Body of pancreas (tissue), 4 donors: ENCODE results near the gene ZNF888. TPM values are rescaled to one million over a fixed set of nuclear protein-coding genes. Genes with fewer than 3 reads are reported as not detected.
"Not testable (repeated sequence)": the region's sequence is repeated elsewhere in the genome, so short reads cannot be mapped to it uniquely, and the experiment has no call there.

ENCODE experiments used
- ATAC-seq: fragments of 150-250 bp; one replicate; pipeline ENCODE4 v1.9.1; 2016
- DNase-seq, 4 donors: peaks; one replicate each; pipeline ENCODE4 v3.0.0-alpha.2; 2019
- H3K27ac ChIP-seq, 4 donors: fragments of 200-600 bp; sonication (generic); 1 replicate in 3 of 4; 2 replicates in 1 of 4; pipeline versions ENCODE4 v1.5.1 to v1.6.1; 2016 to 2019; ENCODE audit warnings: mild to moderate bottlenecking in 1 of 4, mixed read lengths in 1 of 4, moderate library complexity in 1 of 4
- H3K27me3 ChIP-seq, 2 donors: fragments of 200-600 bp; sonication (generic); one replicate each; pipeline ENCODE4 v1.6.0; 2016; ENCODE audit warnings: mild to moderate bottlenecking in 1 of 2
- H3K36me3 ChIP-seq, 2 donors: fragments of 200-600 bp; sonication (generic); replicated peaks in 1 of 2; 2 replicates each; pipeline ENCODE4 v1.5.1; 2016; ENCODE audit warnings: low read depth in 2 of 2; ENCODE audit not compliant: insufficient read depth in 1 of 2
- H3K4me1 ChIP-seq: fragments of 200-600 bp; sonication (generic); one replicate; pipeline ENCODE4 v1.6.0; 2016
- H3K4me3 ChIP-seq, 2 donors: fragments of 200-600 bp; sonication (generic); 1 replicate in 1 of 2; 2 replicates in 1 of 2; pipeline ENCODE4 v1.5.1; 2016 to 2019
- H3K9me3 ChIP-seq, 3 donors: fragments of 200-600 bp; sonication (generic); 1 replicate in 2 of 3; 2 replicates in 1 of 3; pipeline ENCODE4 v1.5.1; 2016
- CTCF ChIP-seq, 7 experiments: fragments of 450-650 bp in 4 of 7; fragments of 200-600 bp in 3 of 7; sonication (generic) in 3 of 7; IDR thresholded peaks; one replicate each; pipeline ENCODE4 v1.5.1; 2016 to 2019; ENCODE audit warnings: antibody characterized with exemption in 7 of 7
- POLR2A ChIP-seq, 3 donors: fragments of 450-650 bp; IDR thresholded peaks; one replicate each; pipeline ENCODE4 v1.6.1; 2016; ENCODE audit warnings: antibody characterized with exemption in 3 of 3, mild to moderate bottlenecking in 2 of 3
- WGBS, 2 donors: methylation state at CpG; one replicate each; pipeline ENCODE4 v1.1.5; 2017; 5-methylcytosine and 5-hydroxymethylcytosine counted together
- intact Hi-C: fragments of 100-400 bp; cut with DNase I; formaldehyde crosslinking; loops from one replicate; pipeline ENCODE4 v1.15.1; 2023
- total RNA-seq, 2 donors: library from RNA; depleted of rRNA; stranded (reverse); fragments of >200 nt; gene quantifications; one replicate each; pipeline ENCODE4 v1.1.0, GENCODE V29; 2016

The ZNF888 gene
- total RNA-seq, 2 donors from 2014 or later: 6.3 to 6.7 TPM

GRCh38 chr19:52948025-52948770 lies 25.0 kb upstream of the ZNF888 start:
- no peak overlapping the region for H3K4me3 ChIP-seq
- H3K27ac ChIP-seq: no peak overlapping the region
- WGBS, 2 donors: 92 to 98% methylated on average over 13 of the region's 13 CpGs
- intact Hi-C loops: no loop called here
- TF ChIP-seq POLR2A (IDR thresholded peaks at IDR 0.05) (no peak), CTCF (IDR thresholded peaks at IDR 0.05) (no peak)
- peaks cover 23 to 25% of the 10 kb centered on the region in 2 donors for H3K36me3 ChIP-seq
- H3K27me3 ChIP-seq: no peaks in the 10 kb centered on the region
- peaks cover 4 to 67% (median 15%) of the 10 kb centered on the region in 3 donors for H3K9me3 ChIP-seq
- no peak for ATAC-seq
- H3K4me1 ChIP-seq: peaks cover 22% of the 10 kb centered on the region
- DNase-seq: no peak

GRCh38 chr19:52946322-52947310 lies 23.4 kb upstream of the ZNF888 start:
- intact Hi-C loops: no loop called here
- Histone ChIP-seq H3K4me1 (peaks cover 27% of the 10 kb centered on the region), H3K27me3 (no peaks in the 10 kb centered on the region), H3K9me3 (peaks cover 4 to 53% (median 15%) of the 10 kb centered on the region in 3 donors), H3K27ac (peak overlapping the region in 3 of 4 donors; percentile 85 to 89 (median 89)), H3K36me3 (peaks cover 11 to 14% of the 10 kb centered on the region in 2 donors), H3K4me3 (no peak overlapping the region)
- TF ChIP-seq POLR2A (IDR thresholded peaks at IDR 0.05) (peak in 1 of 3 donors; percentile 15), CTCF (IDR thresholded peaks at IDR 0.05) (no peak)
- ATAC-seq (peak; percentile 34), DNase-seq (peak; percentile 56 to 83 (median 66))
- 38 to 48% methylated on average over 21 to 33 of the region's 39 CpGs for WGBS, 2 donors

- intact Hi-C loops: no loop called here
- Histone ChIP-seq H3K4me1 (peaks cover 35% of the 10 kb centered on the region), H3K36me3 (peaks cover 3 to 7% of the 10 kb centered on the region in 2 donors), H3K9me3 (peaks cover 4 to 44% (median 13%) of the 10 kb centered on the region in 3 donors), H3K27ac (peak overlapping the region; percentile 18 to 89 (median 87)), H3K27me3 (no peaks in the 10 kb centered on the region), H3K4me3 (no peak overlapping the region)
- DNase-seq (no peak), ATAC-seq (no peak)
- 43 to 46% methylated on average over 24 of the region's 24 CpGs for WGBS, 2 donors
- no peak for TF ChIP-seq CTCF (IDR thresholded peaks at IDR 0.05)
- TF ChIP-seq POLR2A (IDR thresholded peaks at IDR 0.05): no peak
These were observed 22.6 kb upstream of the ZNF888 start for GRCh38 chr19:52945652-52946321.

- H3K36me3 ChIP-seq, H3K27me3 ChIP-seq, ATAC-seq, H3K4me3 ChIP-seq, intact Hi-C loops: not testable (repeated sequence)
- peaks cover 2 to 35% (median 6%) of the 10 kb centered on the region in 3 donors for H3K9me3 ChIP-seq
- peak overlapping the region; percentile 53 to 89 (median 87) for H3K27ac ChIP-seq
- TF ChIP-seq POLR2A (IDR thresholded peaks at IDR 0.05): peak in 1 of 3 donors; percentile 20
- peak in 3 of 4 donors; percentile 20 to 56 (median 50) for DNase-seq
- 32 to 38% methylated on average over 17 of the region's 17 CpGs for WGBS, 2 donors
- H3K4me1 ChIP-seq: peaks cover 40% of the 10 kb centered on the region
These were observed 21.7 kb upstream of the ZNF888 start for GRCh38 chr19:52944703-52945493.
